ENCODE measurements around the gene HOXA10.

The HOXA10 gene

GRCh38 chr7:27138472-27138871, 35.6 kb downstream of the HOXA10 start:
- Histone ChIP-seq H3K36me3 (ENCODE audit: insufficient read depth, low read length) (peaks cover 3% of the 10 kb centered on the region; the same call in 1 of the 2 replicates), H4K20me1 (ENCODE audit: insufficient read depth, low read length) (no peaks in the 10 kb centered on the region), H3K79me2 (ENCODE audit: insufficient read depth, low read length) (no peaks in the 10 kb centered on the region), H3K27me3 (ENCODE audit: insufficient read depth, low read length, poor library complexity) (peaks cover 5% of the 10 kb centered on the region), H3K9ac (ENCODE audit: low read depth, low read length) (no peak overlapping the region), H2AFZ (ENCODE audit: low read depth, low read length) (no peak overlapping the region), H3K4me1 (ENCODE audit: insufficient read depth, low read length) (no peaks in the 10 kb centered on the region), H3K9me3 (ENCODE audit: insufficient read depth, low read length, severe bottlenecking) (no peaks in the 10 kb centered on the region), H3K4me3 (ENCODE audit: low read depth in 1 of 2, low read length in 2 of 2) (no peak overlapping the region), H3K4me2 (ENCODE audit: insufficient read depth, low read length) (no peak overlapping the region), H3K27ac (ENCODE audit: low read length) (no peak overlapping the region)
- TF ChIP-seq EZH2 (IDR thresholded peaks at IDR 0.05; ENCODE audit: borderline replicate concordance, low read depth, low read length, severe bottlenecking) (no peak), CTCF (IDR thresholded peaks at IDR 0.05; ENCODE audit: borderline replicate concordance, extremely low read depth, low read length, poor library complexity, severe bottlenecking) (no peak)
- no peak for DNase-seq
- no peak for ATAC-seq (ENCODE audit: insufficient read depth, low read depth)

- Histone ChIP-seq H4K20me1 (ENCODE audit: insufficient read depth, low read length) (no peaks in the 10 kb centered on the region), H3K4me3 (ENCODE audit: low read depth in 1 of 2, low read length in 2 of 2) (no peak overlapping the region), H3K79me2 (ENCODE audit: insufficient read depth, low read length) (no peaks in the 10 kb centered on the region), H3K4me2 (ENCODE audit: insufficient read depth, low read length) (no peak overlapping the region), H3K9ac (ENCODE audit: low read depth, low read length) (no peak overlapping the region), H3K27ac (ENCODE audit: low read length) (no peak overlapping the region), H3K4me1 (ENCODE audit: insufficient read depth, low read length) (no peaks in the 10 kb centered on the region), H3K36me3 (ENCODE audit: insufficient read depth, low read length) (peaks cover 1% of the 10 kb centered on the region; the same call in 1 of the 2 replicates), H3K9me3 (ENCODE audit: insufficient read depth, low read length, severe bottlenecking) (no peaks in the 10 kb centered on the region), H2AFZ (ENCODE audit: low read depth, low read length) (no peak overlapping the region), H3K27me3 (ENCODE audit: insufficient read depth, low read length, poor library complexity) (peaks cover 5% of the 10 kb centered on the region)
- DNase-seq (no peak), ATAC-seq (ENCODE audit: insufficient read depth, low read depth) (no peak)
- TF ChIP-seq EZH2 (IDR thresholded peaks at IDR 0.05; ENCODE audit: borderline replicate concordance, low read depth, low read length, severe bottlenecking): no peak
- TF ChIP-seq CTCF (IDR thresholded peaks at IDR 0.05; ENCODE audit: borderline replicate concordance, extremely low read depth, low read length, poor library complexity, severe bottlenecking): no peak
These were observed 36.3 kb downstream of the HOXA10 start for GRCh38 chr7:27137640-27138315.

GRCh38 chr7:27134392-27134791, 39.7 kb downstream of the HOXA10 start:
- TF ChIP-seq CTCF (IDR thresholded peaks at IDR 0.05; ENCODE audit: borderline replicate concordance, extremely low read depth, low read length, poor library complexity, severe bottlenecking) (no peak), EZH2 (IDR thresholded peaks at IDR 0.05; ENCODE audit: borderline replicate concordance, low read depth, low read length, severe bottlenecking) (no peak)
- Histone ChIP-seq H3K36me3 (ENCODE audit: insufficient read depth, low read length) (no peaks in the 10 kb centered on the region), H3K4me3 (ENCODE audit: low read depth in 1 of 2, low read length in 2 of 2) (no peak overlapping the region), H3K27me3 (ENCODE audit: insufficient read depth, low read length, poor library complexity) (peaks cover 5% of the 10 kb centered on the region), H3K27ac (ENCODE audit: low read length) (no peak overlapping the region), H3K4me1 (ENCODE audit: insufficient read depth, low read length) (no peaks in the 10 kb centered on the region), H2AFZ (ENCODE audit: low read depth, low read length) (no peak overlapping the region), H4K20me1 (ENCODE audit: insufficient read depth, low read length) (no peaks in the 10 kb centered on the region), H3K79me2 (ENCODE audit: insufficient read depth, low read length) (no peaks in the 10 kb centered on the region), H3K9me3 (ENCODE audit: insufficient read depth, low read length, severe bottlenecking) (no peaks in the 10 kb centered on the region), H3K4me2 (ENCODE audit: insufficient read depth, low read length) (no peak overlapping the region), H3K9ac (ENCODE audit: low read depth, low read length) (no peak overlapping the region)
- ATAC-seq (ENCODE audit: insufficient read depth, low read depth) (no peak), DNase-seq (no peak)
